CD4-positive, alpha-beta T cell treated with Interleukin-17A for 1 hour (primary cell): ENCODE data around the gene RASSF5.

ENCODE experiments used
- DNase-seq: peaks from one replicate; pipeline ENCODE4 v3.0.0-alpha.2; 2020

Gene RASSF5

DNA sequence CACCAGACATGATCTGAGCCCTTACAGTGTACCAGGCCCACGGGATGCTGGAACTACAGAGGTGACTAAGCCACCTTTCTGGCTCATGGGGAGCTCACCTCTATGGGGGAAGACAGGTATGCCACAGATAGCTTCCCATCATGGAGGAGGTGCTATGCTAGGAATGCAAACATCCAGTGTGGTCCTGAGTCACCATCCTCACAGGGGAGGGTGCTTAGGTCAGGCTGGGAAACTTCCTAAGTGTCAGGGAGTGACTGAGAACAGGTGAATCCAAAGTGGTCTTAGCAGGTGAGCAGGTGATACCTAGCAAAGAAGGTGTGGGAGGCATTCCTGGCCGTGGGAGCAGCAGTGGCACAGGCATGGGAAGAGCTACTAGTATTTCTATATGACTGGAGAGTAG lies 8.6 kb upstream of the RASSF5 start:
- DNase-seq, result no peak

DNA sequence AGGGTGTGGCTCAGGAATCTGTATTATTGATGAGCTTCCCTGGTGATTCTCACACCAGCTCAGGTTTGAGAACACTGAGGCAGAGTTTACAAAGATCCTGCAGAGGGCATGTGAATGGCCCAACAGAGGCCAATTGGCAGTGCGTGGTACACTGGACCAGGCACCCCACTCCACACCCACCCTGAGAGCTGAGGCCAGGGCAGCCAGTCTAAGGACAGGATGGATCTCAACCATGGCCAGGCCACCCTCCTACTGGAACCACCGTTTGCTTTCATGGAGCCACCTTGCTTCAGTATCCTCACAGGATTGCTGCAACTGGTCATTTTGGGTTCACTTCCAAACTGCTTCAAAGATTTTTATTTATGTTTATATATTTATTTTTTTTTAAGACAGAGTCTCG lies 7.3 kb upstream of the RASSF5 start:
- no peak for DNase-seq

DNA sequence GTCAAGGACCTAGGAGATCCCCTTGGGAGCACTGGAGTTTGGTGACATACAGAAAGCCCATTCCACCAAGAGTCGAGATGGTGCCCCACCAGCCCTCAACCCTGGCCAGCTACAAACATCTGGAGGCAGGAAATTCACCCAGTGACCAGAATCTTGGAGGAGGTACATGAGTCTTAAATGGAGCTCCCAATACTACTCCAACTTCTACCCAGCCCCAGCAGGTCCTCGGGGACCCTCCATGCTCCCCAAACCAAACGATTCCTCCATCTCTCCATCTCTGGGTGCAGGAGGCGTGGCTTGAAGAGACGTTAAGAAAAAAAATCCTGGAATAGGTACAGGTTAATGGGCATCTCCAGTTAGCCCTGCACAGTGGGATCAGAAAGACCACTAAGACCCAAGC lies 5.5 kb upstream of the RASSF5 start:
- no peak for DNase-seq

DNA sequence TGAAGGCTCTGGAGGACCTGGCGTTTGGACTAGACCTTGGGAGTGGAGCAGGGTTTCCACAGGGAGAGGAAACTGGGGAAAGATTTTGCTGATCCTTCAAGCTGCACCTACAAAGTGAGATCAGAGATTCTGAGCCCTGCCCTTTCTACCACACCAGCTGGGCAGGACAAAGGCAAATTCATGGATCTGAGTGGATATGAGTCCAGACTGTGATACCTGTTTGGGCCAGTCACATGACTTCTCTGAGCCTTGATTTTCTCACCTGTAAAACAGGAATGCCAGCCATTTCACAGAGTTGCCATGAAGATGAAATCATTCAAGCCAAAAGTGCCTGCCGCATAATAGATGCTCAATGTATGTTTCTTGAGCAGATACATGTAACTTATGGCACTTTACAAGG lies 4.9 kb upstream of the RASSF5 start:
- no peak for DNase-seq

- DNase-seq, result no peak
These were observed 4.5 kb upstream of the RASSF5 start for GRCh38 chr1:206502812-206503211.

DNA sequence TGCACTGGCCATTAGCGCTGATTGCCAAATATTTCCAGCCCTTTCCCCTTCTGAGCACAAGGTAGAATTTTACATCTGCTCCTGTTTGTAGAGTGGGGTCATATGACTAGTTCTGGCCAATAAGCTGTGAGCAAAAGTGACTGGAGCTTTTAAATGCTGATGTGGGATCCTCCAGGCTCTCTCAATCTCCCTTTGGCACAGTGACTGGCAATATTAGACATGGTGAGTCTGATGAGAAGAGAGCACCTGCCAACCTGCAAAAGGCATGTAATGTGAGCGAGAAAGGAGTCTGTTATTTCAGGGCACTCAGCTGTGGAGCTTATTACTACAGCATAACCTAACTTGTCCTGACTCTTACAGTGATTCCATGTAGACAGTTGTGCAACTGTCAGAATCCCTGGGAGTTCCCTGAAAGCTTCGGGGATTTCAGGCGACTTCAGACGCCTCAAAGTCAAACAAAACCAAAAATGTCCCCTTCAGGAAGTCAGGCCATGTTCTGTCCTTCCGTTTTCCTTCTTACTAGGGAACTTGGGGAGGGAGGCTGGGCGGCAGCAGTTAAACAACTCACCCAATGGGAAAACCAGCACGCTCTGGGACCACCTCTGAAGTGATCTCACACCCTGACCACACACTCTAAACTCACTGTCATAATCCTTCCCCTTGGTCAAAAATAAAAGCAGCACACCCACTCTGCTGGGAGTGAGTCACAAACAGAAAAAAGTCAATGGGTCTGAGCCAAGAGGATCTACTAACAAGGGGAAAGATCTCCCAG lies 3.6 kb upstream of the RASSF5 start:
- DNase-seq, result peak; percentile 44

GRCh38 chr1:206504363-206504713 lies 3.0 kb upstream of the RASSF5 start:
- DNase-seq, result no peak

- DNase-seq, result no peak
These were observed 1.5 kb upstream of the RASSF5 start for GRCh38 chr1:206505702-206506355.

GRCh38 chr1:206506405-206507283 lies 687 bp upstream of the RASSF5 start:
- peak; percentile 30 for DNase-seq

- no peak for DNase-seq
These were observed 979 bp downstream of the RASSF5 start for GRCh38 chr1:206508130-206508889.

DNA sequence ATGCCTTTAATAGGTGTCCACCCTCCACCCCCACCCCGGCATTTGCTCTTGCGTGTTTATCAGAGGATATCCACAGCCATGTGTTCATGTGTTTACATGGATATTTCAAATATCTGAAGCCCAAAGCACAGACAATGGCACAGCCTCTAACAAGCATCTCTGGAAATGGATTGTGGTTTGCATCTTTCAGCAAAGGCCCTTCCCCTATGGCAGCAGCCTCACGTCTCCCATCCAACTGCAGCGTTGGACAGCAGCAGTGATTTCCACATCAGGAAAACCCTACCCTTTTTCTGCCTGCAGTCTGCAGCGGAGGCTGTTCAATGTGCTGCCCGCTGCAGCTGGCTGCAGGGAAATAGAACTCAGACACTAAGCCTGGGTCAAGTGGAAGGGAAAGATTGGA lies 1.6 kb downstream of the RASSF5 start:
- DNase-seq, result no peak

- no peak for DNase-seq
These were observed 2.4 kb downstream of the RASSF5 start for GRCh38 chr1:206509612-206510257.

DNA sequence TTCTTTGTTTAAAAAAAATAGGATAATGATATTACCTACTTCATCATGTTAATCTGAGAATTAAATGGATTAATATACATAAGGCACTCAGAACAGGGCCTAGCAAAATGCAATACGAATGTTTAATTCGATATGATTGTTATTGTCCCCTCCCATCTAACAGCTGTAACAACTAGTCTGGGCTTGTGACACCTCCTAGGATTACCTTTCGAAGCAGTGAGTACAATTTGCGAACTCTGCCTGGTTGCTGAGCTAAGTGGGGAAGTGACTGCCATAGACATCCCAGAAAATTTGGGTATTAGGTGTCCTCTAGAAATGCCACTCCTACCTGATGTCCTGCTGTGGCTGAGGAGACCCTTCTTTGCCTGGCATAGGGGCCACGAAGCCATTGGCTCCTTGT lies 3.0 kb downstream of the RASSF5 start:
- no peak for DNase-seq

DNA sequence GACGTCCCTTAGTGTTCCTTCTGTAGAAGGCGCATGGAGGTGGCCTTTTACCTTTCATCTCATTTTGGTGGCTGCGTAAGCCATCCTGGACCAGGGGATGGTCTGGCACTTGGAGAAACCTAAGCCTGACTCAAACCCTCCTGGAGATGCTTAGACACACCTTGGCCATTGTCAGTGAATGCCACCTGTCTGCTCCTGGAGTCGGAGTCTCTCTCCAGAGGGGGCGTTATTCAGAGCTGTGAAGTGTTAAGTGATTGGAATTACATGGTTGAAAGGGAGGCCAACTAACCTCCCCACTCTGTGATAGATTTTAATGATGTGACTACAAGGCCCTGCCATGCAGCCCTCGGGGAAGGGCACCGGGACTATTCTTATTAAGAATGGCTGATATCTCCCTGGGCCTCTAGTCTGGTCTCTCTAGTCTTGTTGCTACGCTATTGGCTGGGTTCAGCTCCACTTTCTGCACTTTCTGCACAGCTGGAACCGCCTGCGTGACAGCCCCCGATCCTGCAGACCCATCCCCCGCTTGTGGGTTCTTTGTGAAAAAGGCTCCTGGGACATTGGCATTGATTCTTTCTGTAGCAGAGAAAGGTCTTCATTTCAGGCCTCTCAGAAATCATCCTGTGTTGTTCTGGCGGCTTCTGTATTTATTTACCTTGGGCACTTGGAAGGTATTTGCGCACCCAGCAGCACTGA lies 4.2 kb downstream of the RASSF5 start:
- no peak for DNase-seq

DNA sequence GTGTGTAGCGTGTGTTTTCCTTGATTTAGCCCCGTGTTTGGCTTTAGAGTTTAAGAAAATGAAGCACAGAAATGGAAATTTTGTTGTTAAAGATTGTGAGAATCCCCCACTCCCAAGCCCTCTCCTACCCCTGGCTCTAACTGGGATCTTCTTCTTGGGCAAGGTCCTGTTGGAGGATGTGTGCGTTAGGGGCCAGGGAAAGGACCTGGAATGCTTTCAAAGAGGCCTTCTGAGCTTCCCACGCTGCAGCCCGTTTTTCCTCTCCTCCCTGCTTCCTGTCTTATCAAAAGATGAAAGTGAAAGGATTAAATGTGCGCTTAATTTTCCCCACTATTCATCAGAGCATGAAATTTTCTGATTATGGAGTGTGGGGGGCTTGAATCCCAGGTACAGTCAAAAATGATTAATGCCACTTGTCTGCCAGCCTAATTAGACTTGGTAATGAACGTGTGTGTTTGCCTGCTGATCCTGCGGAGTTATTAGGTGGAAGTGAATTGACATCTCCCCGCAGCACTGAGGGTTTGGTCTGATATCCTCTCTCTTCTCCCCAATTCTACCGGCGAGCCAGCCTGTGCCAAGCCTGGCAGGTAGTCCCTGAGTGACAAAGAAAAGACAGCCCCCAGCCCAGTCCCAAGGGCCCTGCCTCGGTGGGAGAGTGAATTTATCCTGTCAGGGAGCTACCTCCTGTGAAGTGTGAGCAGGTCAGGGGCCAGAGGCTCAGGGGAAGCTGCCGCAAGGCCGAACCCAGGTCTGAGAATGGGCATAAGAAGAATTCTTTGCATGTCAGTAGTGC lies 4.9 kb downstream of the RASSF5 start:
- DNase-seq, result no peak

- DNase-seq, result no peak
These were observed 5.5 kb downstream of the RASSF5 start for GRCh38 chr1:206512851-206513180.

DNA sequence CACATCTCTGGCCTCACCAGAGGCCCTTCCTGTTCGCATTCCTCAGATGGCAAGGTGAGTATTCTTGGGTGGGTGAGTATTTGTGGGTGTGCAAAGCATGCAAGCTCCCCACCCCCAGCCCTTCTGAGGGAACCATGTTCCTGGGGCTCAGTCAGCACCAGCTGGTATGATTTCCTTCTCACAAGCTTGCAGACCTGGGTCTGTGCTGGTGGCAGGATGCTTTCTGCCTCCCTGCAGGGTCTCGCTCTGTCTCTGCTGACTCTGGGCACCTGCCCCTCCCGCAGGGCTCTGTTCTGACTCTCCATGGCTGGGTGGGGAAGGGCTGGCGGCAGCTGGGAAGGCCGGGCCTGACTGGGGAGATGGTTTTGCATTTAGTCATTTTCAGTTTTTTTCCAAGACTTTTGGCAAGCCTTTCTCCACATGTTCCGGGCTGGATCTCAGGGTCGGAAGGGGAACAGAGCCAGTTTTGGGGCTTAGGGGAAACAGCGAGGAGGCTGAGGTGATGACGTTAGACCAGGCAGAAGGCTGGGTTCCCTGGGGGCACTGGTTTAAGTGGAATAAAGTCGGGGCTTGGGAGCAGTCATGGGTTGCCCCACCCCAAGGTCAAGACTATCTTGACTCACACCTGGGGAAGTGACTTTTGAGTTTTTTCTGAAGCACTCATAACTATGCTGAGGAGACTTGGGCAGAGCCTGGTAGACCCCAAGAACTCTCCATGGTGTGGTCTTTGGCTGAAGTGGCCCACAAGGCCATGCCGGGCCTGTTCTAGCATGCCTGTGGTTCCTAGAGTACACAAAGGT lies 6.2 kb downstream of the RASSF5 start:
- no peak for DNase-seq

GRCh38 chr1:206514813-206515387 lies 7.6 kb downstream of the RASSF5 start:
- DNase-seq, result no peak

GRCh38 chr1:206516728-206516990 lies 9.3 kb downstream of the RASSF5 start:
- no peak for DNase-seq

DNA sequence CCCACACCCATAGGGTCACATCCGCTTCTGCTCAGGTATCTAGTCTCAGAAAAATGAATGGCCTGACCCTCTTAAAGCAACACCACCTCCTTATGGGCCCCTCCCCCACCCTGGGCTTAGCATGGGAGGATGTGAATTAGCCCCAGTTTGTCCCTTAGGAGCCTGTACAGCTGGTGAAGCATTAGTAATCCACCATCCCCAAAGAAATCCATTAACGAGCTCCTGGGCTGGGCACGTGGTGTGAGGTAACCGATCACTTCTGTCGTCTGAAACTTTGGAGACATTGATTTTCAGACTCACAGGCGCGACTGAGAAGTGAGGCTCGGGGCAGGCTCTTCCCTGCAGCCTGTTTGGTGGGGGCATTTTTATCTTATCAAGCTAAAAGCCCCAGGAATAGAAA lies 10.5 kb downstream of the RASSF5 start:
- DNase-seq, result no peak
